NK-92 (cell line): ENCODE data around the gene DEFB114.
"Not testable (repeated sequence)": the region's sequence is repeated elsewhere in the genome, so short reads cannot be mapped to it uniquely, and the experiment has no call there.

Source experiments
- DNase-seq: peaks from one replicate; lab custom pipeline; 2025; ENCODE audit not compliant: unreplicated experiment; lab: John Stamatoyannopoulos, UW

Gene DEFB114, protein sequence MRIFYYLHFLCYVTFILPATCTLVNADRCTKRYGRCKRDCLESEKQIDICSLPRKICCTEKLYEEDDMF

DNA sequence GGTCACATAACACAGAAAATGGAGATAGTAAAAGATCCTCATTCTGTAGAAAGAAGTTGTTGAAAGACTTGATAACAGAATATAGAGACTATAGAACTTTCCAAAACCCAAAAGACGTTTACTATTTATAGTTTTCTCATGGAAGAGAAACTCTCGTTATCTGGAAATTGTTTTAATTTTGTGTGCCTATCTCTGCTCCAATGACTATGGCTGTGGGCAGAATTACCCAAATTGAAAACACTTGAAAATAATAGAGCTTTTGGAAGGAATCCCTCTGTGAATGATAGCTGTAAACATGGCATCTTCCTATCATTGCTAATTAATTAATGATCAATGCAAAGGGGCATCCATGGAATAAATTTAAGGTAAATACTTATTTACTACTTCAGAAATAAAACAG lies at the start of gene DEFB114:
DEFB114 (minus strand) TSS at position 101 of the 400 bp plus-strand sequence; CDS start at position 42, 59 bp downstream.
- DNase-seq, result no peak

DNA sequence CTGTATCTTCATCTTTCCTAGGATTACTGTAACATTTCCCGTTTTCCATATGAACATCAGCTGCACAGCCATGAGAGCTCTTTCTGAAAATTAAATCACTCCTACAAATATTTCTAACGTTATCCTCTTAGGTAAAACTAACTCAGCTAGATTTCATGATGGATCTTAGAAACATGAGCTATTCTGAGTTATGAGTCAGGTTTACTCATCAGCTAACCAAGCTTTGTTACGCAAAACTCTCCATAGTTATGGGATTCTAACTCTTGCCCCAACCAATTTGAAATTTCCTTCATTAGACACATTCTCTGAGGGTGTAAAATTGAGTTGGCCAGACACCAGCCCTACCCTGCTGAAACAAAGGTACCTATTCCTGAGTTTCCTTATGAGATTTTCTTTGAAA lies 43.9 kb upstream of the DEFB114 start:
- no peak for DNase-seq

DNA sequence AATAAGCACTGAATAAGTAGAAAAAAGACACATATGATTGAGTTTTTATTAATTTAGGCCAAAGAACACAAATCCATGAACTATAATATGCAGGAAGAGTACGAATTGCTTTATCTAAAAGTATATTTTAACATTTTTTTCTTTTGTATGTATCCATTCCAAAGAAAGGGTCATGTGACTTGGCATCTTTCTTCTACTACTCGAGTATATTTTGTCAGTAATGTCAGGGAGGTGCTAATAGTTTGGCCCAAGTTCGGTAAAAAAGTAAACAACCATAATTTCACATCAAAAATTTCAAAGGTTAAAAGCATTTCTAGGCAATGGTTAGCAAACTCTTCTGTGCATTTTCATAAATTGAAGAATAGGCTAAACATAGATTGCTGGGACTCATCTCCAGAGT lies 39.2 kb upstream of the DEFB114 start:
- no peak for DNase-seq

DNA sequence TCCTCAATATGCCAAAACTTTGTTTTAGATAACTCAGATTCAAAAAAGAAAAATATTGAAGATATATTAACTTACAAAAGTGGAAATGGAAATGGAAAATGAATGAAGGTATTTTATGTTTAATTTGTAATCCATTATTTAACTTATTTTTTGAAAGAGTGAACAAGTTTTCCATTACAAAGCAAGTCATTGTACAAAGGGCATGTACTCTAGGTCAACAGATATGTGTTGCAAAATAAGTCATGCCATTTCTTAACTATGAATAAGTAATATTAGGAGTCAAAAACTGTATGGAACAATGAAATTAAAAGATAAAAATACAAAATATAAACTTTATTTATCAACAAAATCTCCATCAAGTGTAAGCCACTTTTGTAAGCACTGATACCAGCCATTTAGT lies 31.3 kb upstream of the DEFB114 start:
- DNase-seq, result no peak

DNA sequence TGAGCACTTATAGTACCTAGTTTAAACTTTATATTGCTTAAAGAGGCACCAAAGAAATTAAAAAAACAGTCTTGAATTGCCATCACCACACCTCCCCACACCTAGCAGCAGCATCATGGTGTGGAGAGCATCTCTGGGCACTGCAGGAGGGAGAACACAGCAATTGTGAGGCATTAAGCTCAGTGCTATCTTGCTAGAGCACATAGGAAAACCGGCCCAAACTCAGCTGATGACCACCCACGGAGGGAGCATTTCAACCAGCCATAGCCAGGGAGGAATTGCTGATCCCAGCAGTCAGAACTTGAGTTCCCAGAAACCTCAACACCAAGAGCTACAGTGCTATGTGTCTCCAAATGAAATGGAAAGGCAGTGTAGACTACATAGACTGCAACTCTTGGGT lies 24.9 kb upstream of the DEFB114 start:
- DNase-seq, result no peak

DNA sequence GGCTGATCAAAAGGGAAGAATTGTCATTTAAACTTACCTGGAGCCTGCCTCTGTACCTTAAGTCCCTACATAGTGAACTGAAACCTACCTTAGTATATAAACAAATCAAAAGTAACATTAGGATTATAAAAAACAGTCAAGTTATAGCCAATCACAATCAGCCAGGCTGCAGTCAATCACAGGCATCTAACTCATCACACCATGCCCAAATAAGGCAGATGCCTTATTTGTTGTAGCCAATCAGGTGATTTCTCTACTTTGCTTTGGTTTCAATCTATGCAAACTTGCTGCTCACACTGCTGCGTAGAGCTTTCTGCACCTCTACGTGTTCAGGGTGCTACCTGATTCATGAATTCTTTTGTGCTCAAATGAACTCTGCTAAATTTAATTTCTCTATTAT lies 23.8 kb upstream of the DEFB114 start:
- no peak for DNase-seq

DNA sequence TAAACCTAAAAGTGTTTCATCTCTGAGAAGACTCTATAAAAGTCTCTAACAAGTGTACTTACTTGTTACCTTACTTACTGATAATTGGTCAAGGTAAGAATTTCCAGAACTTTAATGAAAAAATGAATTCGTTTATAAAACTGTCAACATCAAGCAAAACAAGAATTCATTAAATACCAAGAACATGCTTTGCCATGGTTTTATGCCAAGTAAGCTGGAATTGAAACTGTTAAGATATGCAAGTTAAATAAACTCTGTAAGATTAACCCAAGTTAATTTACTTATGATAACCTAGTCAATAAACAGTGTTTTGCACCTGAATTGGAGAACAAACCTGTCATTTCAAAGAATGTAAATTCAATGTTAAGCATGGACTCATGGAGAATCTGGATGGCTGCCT lies 22.6 kb upstream of the DEFB114 start:
- DNase-seq, result no peak

DNA sequence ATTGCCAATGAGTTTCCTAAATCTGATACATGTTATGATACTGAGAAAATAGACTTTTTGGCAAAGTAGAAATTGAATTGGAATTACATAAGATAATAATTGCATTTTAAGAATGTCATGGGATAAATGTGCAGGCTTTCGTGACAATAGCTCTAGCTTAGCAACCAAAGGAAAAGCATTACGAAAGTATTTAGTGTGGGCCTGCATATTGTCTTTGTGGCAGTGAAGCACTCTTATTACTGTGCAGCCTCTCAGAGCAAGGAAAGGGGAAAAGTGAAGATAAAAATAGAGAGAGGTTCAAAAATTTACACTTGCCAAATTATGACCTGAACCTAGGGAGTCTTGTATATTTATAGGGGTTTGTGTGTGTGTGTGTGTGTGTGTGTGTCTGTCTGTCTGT lies 18.1 kb upstream of the DEFB114 start:
- no peak for DNase-seq

DNA sequence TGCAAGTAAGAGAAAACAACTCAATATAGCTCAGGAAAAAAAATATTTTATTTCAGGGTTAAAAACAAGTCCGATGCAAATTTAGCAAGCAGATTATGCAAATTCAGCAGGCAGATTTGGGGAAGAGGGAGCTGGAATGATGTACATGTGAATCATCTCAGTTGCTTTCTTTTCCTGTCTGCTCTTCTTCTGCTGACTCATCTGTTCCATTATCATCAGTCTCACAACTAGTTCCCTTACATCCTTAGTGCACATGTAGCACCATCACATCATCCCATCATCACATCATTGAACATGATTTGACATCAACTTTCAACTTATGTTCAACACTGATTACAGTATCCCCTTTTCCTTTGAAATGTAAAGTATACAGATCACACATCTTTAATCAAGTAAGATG lies 16.9 kb upstream of the DEFB114 start:
- no peak for DNase-seq

DNA sequence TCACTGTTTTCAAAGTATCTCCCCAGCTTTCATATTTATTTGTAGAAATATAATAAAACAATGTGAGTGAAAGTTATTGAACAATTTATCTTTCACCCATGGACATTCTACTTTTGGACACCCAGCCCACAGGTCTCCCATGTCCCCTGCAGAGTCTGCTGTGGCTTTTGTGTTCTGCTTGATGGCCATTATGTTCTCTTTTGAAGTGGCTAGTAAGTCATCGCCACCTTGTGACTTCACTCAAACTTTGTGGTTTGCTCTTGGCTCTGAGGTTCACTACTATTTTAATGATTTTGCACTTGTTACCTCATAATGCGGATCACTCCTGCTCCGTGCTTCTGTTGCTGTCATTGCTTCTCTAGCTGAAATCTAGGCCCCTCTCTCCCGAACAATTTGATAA lies 15.6 kb upstream of the DEFB114 start:
- no peak for DNase-seq

DNA sequence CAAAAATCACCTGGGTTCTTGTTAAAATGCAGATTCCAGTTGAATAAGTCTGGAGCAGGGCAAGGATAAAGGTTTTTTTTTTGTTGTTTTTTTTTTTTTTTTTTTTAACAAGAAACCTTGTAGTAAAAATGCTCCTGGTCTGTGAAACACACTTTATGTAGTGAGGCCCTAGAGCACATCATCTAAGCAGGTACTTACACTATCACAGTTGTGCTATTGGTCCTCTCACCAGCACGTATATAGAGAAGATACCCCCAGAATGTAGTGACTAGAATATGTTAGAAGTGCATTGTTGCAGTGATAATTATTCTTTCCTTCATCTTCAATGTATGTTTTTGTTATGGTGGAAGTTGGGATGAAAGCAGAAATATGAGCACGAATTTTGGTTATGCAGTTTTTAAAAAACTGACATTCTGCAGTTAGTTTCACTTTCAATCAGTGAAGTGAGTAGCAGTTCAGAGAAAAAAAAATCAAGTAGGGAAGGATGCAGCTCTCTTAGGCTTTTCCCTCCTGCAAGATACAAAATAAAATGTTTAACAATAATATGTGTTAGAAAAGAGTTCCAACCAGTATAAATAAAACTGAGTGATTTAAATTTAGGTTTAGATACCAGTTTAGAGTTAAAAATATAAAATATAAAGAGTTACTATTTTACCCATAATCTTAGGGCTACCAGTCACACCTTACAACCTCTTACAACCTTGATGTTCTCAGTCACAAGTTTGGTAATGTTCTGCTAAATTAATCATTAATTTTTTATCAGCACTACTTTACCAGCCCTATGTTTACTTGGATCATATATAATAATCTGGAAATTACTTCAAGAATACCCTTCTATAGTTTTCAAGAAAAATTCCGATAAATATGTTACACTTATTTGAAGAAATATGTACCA lies 14.6 kb upstream of the DEFB114 start:
- DNase-seq, result no peak

DNA sequence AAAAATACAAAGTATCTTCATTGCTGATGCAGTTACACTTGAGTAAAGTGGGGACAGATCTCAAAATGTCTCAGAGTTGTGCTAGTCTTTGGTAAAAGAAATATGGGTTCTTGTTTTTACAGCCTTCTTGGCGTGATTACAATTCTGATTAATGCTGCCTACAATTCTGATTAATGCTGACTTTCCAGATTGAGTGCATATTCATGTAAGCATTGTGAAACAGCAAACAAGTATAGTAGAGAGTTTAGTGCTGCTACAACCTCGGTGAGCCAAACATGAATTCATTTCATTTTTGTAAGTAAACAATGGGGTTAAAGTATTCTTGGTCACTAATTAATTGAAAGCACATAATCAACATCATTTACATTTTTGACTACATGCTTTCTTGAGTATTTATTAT lies 5.6 kb upstream of the DEFB114 start, which contains the start of gene DEFB113:
DEFB113 (minus strand) TSS at position 21 of the 400 bp plus-strand sequence; CDS start at position 21, 0 bp downstream.
- no peak for DNase-seq

DNA sequence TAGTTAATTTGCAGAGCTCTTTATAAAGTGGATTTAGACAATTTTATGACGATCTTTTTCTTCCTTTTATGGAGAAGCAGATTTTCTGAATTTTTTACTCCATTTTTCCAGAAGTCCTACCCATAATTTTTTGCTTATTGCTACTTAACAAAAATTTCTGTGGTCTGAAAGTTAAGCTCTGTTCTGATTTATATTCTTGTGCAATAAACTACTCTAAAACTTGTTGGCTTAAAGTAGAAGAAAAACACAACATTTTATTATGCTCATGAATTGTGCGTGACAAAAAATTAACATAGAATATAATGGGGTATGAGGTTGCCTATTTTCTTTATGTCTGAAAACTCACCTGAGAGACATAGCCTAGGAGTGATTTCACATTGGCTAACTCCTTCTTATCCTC lies 2.9 kb upstream of the DEFB114 start:
- DNase-seq, result no peak

DNA sequence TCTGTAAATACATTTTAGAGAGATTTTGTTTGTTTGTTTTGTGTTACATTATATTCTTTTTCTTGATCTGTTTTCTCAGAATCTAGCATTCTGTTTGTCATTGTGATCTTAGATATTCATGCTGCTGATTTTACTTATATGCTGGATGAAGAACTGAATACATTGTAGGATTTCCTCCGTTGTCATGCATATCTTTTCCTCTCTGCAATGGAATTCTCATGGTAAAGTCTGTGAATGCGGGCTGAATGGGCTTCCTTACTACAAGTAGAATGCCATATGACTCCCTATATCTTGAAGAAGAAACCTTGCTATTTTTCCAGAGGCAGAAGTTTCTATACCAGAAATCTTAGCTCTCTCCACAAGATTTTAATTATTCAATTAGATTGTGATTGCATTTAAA lies 2.4 kb upstream of the DEFB114 start:
- no peak for DNase-seq

DNA sequence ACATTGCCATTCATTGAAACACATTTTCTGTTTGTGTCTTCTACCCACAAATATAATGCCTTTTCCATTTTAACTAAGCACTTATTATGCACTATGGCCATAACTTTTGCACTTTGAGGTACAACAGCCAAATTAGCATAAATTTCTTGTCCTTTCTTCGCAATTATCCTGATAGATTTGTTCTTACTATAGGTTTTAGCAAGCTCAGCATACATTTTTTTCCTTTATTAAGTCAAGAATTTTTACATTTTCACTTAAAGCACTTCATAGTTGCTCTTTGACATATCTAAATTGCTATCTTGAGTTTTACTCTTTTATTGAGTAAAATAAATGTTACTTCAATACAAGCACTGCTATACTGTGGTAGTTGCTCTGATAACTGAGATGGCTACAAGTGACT lies 5.8 kb downstream of the DEFB114 start:
- no peak for DNase-seq

DNA sequence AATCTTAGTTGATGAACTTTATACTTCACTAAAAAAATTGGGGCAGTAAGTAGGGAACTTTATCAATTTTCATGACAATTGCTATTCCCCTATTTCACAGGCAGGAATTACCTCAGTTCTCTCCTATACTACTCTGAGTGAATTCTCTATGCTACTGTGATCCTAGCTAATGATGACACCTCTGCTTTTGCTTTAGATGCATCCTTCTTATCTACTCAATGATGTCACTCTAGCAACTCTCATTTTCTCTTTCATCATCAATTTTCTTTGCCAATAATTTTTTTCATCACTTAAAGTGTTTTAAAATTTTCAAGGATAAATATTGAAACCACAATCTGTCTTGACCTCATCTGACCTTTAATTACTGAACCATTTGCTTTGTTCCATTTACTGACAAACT lies 8.1 kb downstream of the DEFB114 start:
- DNase-seq, result no peak

DNA sequence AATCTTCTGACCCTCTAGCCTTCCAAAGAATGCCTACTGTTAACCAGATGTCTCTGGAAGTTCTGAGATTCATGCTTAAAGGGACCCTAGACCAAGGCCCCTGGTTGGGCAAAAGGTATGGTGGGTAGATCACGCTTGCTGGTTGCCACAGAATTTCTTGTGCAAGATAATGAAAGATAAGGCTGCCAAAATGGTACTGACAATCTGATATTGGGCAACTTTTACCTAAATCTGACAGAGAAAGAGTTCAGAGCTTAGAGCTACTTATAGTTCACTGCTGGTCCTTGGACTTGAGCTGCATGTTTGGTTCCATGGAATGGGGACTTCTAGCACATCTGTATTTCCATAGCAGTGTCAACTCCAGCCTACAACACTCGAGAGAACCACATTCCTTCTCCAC lies 12.0 kb downstream of the DEFB114 start:
- DNase-seq, result no peak

DNA sequence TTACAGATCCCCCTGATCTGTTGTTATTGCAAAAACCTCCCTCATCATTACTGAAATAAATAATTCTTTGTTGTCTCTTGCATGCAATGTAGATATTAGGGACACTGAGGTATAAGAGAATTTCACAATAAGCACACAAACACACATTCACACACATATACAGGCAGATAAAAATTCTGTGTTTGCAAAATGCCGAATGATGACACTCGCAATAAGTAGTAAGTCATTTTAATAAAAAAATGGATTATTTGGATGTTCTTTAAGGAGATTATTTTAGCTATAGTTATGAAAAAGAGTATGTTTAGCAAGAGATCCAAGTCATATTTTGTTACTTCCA lies 13.6 kb downstream of the DEFB114 start:
- no peak for DNase-seq

DNA sequence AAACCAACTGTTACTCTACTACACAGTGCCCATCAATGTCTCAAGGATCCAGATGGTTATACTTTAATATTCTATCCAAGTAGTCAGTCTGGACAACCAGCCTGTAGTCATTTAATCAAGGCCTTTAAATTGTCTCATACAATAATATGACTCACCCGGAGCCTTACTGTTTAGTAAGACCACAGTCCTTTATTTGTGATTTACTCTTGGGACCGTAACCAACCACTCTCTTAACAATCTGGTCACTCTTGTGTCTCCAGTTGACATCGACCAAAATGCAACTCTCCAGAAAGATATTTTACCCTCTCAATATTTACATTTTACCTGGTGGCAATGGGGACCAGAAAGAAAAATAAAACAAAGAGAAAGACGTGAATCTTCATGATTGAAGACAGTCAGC lies 14.9 kb downstream of the DEFB114 start:
- DNase-seq, result no peak

DNA sequence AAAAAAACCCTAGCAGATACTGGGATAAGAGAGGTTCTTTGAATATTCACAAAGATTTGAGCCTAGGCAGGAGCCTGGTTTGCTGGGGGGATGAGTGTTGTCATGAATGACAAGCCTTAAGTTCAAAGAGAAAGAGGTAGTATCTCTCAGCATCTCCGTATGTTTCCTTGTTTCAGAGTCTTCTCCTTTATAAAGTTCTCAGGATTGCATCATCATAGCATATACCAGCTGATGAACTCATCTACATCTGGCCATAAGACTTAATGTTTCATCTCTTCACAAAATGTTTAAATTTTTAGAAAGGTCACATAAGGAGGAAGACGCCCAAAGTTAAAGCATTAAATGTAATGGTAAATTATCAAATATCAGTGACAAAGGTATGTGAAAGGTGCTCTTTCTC lies 17.1 kb downstream of the DEFB114 start:
- DNase-seq, result no peak

DNA sequence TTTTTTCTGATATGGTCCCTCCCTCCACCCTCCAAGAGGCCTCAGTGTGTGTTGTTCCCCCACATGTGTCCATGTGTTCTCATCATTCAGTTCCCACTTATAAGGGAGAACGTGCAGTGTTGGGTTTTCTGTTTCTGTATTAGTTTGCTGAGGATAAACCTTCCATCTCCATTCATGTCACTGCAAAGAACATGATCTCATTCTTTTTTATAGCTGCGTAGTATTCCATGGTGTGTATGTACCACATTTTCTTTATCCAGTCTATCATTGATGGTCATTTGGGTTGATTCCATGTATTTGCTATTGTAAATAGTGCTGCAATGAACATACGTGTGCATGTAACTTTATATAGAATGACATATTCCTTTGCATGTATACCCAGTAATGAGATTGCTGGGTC lies 19.9 kb downstream of the DEFB114 start:
- not testable (repeated sequence) for DNase-seq

DNA sequence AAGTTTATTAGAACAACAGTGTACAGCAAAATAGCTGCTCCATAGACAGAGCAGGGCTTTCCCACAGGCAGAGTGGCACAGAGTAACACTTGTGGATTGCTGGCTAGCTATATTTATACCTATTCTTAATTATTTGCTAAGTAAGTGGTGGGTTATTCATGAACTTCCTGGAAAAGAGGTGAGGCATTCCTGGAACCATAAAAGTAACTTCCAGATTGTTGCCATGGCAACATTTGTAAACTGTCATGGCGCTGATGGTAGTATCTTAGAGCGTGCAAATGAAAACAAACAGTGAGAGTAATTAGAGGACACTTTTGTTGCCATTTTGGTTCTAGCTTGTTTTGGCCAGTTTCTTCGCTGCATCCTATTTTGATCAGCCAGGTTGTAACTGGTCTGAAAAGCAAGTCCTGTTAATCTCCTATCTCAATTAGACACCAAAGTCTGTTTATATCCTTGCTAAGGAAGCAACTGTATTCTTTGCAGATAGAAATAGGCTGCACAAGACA lies 23.9 kb downstream of the DEFB114 start:
- no peak for DNase-seq

DNA sequence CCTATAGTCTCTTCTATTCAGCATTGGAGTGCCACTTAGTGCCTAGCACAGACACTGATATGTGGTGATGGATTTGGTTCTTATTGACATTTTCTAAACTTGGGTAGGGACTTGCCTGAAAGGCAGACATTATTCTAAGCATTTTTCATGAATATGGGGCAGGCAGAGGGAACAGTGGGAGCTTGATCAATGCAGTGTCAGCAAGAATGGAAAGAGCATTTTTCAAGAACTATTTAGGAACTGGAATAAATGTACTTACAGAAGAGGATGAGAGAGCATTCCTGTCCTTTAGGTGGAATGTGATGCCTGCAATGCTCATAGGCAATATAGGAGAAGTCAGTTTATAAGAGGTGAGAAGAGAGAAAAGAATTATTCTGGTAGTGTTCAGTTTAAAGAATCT lies 26.2 kb downstream of the DEFB114 start:
- no peak for DNase-seq
